T-helper 9 cell (primary cell): ENCODE data around the gene FHIT.
"Not testable (repeated sequence)": the region's sequence is repeated elsewhere in the genome, so short reads cannot be mapped to it uniquely, and the experiment has no call there.

Experiments
- DNase-seq: peaks from one replicate; pipeline ENCODE4 v3.0.0-alpha.2; 2020

Gene FHIT

DNA sequence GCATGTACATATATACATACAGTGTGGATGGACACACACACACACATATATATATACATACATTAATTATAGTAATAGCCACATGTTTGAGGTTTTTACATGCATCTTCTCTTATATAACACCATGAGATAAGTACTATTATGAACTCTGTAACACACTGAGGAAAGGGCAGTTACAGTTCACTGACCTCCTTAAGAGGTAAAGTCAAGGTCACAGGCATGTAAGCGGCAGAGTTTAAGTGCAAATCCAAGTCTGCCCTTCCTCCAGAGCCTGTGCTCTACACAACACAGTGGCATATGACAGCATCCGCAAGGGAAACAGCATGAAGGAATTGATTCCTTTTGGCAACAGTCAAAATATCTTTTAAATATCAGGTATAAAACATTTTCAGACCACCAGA, 26.4 kb downstream of the FHIT start:
- DNase-seq: no peak

DNA sequence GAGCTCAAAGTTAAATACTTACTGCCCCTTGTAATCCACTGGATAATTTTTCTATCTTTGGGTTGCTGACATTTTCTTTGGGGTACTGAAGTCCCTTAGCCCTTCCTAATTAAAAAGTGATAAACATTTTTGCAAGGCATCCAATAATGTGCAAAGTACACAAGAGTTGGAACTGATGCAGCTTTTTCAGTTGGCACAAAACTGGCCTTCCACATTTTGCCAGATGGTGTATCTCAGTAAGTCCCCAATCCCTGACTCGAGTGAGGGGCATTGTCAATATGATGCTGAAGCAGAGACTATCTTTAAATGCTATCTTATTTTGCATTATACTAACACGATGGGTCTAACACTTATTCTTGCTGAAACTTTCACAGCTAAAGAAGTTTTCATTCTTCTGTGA, 27.8 kb downstream of the FHIT start:
- no peak for DNase-seq

DNA sequence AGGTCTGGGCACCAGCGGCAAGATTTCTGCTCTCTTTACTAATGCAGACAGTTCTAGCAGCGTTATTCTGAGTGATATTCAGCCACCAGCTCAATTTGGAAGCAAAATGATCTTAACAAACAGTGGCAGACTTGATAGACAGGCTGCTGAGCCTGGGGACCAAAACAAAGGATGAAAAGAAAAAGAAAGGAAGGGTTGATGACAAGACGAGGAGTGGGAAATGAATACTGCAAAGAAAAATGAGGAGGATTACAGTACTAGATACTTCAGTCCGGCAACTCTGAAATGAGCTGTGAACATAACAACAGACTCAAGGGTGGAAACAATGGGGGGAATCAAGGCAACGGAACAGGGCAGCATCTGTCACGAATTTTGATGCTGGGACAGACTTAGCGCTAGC, 28.8 kb downstream of the FHIT start:
- no peak for DNase-seq

DNA sequence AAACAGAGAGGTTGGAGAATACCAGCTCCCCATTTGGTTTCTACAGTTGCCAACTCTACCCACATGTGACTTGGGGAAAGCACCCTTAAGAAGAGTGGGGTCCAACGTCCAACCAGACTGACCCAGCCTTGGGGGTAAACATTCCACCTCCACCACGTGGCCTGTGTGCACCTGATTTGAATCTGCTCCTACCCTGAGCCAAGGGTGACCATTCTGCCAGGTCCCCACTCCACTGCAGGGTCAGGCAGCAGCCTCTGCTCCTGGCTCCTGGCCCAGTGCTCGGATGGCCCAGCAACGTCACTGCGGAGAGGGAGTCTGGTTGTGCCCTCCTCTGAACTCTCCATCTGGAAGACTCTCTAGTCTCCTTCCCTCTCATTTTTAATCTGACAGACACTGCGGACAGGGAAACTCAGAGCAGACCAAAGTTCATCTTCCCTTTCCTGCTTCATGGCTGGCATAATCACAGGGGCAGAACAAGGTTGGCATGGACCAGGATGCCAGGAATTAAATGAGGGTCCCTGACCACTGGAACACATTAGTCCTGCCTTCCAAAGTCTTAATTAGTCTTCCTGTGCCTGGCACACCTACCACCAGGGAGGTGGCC, 29.4 kb downstream of the FHIT start:
- DNase-seq: no peak

DNA sequence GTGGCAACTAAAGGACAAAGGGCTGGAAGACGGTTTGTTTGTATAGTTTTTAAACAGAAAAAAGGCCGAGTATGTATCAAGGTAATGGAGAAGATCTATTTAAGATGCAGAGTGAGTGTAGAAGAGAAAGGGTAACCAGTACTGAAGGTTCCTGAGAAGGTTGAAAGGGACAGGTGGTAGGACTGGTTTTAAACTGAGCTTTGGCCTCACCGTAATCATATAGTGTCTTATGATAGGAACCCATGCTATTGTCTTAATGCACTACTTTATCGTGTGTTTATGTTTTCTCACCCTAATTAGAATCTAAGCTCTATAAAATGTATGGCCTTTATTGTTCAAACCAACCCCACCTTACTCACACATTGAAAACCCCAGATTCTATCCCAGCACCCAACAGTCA, 32.7 kb downstream of the FHIT start:
- no peak for DNase-seq

DNA sequence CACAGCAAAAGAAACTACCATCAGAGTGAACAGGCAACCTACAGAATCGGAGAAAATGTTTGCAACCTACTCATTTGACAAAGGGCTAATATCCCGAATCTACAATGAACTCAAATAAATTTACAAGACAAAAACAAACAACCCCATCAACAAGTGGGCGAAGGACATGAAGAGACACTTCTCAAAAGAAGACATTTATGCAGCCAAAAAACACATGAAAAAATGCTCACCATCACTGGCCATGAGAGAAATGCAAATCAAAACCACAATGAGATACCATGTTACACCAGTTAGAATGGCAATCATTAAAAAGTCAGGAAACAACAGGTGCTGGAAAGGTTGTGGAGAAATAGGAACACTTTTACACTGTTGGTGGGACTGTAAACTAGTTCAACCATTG, 35.1 kb downstream of the FHIT start:
- DNase-seq: not testable (repeated sequence)

DNA sequence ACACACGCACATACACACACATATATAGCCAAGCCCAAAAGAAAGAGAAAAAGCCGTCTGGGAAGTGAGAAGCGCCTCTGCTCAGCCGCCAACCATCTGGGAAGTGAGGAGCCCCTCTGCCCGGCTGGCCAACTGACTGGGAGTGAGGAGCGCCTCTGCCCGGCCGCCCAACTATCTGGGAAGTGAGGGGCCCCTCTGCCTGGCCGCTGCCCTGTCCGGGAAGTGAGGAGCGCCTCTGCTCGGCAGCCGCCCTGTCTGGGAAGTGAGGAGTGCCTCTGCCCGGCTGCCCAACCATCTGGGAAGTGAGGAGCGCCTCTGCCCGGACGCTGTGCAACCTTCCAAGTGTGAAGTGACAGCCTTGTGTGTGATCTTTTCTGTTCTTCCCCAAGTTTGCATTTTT, 49.2 kb downstream of the FHIT start:
- DNase-seq: no peak

DNA sequence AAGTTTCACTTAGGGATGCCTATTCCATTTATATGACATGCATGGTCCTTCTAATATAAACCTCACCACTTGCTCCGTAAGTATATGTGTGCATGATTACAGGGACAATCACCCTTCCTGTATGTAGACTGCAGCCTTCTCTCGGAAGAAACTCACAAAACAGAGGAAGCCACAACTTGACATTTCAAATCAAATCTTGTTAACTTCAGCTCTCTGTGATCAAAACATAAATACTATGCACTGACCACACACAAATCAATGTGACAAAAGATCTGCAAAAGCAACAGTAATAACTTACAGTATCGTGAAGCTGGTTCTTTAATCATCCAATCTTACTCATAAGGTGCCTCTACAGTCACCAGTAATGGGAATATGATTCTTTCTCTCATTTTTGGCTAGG, 50.2 kb downstream of the FHIT start:
- no peak for DNase-seq

DNA sequence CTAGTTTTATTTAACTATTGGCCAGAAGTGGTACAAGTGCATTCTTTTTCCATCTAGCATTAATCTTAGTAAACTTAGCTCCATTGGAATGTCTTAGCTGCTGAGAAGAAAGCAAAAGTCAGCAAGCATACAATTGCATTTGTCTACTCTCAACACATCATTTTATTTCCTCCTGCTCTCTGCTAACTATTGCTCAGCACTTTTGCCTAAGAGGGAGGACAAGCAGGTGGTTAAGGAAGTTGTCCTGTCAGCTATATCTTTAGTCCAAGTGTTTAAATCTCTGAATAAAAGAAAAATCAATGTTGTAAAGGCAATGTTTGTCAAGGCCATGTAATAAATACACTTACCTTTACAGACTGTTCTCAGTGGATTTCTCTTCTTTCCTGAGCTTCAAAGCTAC, 51.0 kb downstream of the FHIT start:
- no peak for DNase-seq

DNA sequence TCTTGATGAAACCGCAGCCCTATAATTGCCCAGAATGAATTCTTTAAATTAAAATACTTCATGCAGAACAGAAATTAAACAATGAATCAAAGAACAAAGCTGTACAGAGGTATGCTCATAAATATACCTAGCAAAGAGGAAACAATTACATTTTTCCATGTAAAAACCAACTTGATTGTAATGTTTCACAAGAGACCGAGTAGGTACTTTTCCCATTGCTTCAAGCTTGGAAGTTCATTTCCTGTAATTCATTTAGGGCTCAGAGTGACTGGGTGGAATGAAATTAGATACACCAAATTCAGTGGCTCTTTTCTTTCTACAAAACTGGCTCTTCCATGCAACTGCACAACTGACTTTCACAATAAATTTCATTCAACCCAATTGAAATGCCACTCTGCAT, 51.4 kb downstream of the FHIT start:
- no peak for DNase-seq

DNA sequence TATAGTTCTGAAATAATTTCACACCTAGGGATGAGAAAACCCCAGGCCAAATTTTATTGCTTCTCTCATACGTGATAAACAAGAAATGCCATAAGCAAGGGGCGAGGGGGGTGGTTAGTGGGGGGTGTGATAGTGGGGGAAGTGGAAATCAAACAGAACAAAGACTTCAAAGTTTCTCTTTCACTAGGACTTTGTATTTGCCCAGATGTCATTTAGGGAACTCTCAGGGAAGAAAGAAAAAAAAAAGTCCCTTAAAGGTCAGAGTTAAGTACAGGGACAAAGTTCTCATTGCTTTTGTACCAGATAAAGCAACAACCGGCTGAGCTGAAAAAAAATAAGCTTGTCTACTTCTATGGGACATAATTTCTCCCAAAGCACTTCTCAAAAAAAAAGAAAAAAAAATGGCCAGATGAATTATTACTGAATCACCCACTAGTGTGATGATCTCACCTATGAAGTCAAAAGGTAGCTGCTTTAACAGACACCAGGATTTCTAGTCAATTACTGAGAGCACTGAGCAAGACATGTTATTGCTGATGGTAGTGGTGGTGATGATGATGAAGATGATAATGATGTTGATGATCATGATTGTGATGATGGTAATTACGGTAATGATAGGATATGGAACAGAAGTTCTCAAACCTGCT, 56.2 kb downstream of the FHIT start:
- DNase-seq: no peak

DNA sequence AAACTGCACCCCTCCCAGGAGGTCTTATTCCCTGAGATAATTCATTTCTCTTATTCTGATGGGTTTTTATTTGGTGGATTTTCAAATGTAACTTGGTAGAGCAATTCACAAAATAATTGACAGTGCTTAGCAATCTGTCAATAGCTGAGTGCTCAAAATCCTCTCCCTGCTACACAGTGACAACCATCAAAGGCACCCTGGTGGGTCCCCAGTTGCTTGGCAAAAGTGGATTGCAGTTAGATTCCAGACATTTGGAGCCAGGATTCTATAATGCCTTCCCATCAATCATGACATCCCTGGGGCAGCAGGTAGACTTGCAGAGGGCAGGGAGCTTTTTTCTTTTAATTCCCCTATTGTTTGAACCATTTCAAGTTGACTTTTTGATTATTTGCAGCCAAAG, 59.0 kb downstream of the FHIT start:
- DNase-seq: no peak

DNA sequence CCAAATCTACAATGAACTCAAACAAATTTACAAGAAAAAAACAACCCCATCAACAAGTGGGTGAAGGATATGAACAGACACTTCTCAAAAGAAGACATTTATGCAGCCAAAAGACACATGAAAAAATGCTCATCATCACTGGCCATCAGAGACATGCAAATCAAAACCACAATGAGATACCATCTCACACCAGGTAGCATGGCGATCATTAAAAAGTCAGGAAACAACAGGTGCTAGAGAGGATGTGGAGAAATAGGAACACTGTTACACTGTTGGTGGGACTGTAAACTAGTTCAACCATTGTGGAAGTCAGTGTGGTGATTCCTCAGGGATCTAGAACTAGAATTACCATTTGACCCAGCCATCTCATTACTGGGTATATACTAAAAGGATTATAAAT, 61.0 kb downstream of the FHIT start:
- DNase-seq: not testable (repeated sequence)

DNA sequence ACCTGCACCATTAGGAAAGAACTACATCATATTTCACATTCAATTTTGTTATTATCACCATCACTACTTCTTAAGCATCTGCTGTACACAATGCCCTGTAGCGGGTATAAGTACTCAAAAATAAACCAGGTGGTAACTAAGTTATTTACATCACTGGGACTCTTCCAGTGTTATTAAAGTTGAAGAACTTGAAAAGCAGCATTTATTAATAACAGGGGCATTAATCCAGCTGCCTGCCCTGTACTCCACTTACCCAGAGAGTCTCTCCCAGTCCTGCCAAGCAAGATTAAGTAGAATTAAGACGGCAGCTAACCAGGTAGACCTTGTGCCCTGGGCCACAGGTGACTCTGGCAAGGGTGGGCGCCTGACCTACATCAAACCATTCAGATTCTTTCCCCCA, 65.2 kb downstream of the FHIT start:
- no peak for DNase-seq

DNA sequence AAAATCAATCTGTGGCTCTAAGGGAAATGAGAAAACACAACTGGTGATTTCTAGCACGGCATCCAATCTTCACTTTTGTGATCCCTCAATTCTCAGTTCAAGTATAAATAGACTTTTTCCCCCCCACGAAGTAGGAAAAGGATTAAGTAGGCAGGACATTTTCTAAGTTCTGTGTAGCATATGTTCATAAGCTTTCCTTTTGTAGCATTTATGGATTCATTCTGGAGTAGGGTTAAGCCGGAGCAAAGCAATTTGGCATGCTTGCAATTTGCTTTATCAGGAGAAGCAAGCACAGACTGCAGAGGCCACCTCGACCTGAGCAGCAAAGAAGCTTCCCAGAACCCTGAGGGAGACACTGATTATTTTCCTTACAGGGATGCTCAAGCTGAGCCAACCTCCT, 66.3 kb downstream of the FHIT start:
- no peak for DNase-seq

DNA sequence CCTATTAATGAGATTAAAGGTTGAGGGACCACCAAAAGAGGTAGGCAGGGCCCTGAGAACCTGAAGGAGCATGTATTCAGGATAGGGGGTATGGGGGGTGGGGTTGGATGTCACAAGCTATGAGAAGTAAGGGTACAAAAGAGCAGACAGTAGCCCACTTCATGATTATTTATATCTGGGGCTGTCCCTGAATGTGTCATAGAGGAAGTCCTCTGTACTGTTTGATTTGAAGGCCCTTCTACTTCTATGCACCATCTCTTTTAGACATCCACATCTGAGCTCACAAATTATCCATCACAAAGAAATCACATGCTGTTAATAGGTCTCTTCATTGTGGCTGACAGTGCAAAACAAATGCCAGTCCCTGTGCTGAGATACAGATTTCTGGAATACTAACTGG, 68.6 kb downstream of the FHIT start:
- DNase-seq: no peak

DNA sequence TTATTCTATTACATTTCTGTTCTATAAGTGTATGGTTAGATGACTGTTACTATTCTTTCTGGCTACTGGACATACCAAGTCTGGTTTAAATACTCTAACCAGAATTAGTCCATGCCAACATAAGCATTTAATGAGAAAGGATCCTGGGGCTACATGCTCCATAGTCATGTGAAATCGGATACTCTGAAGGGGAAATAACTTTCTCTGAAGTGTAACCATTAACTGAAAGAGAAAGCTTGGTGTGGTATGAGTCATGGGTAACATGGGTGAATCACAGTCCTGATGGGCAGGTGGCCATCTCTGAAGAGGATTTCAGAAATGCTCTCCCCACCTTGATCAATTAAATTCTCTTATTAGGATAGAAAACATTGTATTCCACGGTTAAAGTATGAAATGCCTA, 69.4 kb downstream of the FHIT start:
- no peak for DNase-seq

DNA sequence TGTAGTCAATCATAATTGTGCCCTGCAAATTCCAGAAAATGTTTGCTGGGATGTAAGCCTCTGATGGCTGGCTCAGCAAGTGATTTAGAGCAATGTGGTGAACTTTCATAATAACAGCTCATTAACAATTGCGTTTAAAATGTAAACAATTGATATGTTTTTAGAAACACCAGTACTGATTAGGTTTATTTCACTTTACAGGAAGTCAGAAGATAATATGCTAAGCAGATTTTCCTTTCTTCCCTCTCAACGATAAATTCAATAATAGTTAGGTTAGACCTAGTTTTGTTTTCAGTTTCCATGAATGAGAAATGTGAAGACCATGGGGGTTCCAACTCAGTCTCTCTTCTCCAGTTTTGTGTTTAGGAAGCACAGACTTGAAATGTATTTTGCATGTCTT, 71.0 kb downstream of the FHIT start:
- DNase-seq: no peak

DNA sequence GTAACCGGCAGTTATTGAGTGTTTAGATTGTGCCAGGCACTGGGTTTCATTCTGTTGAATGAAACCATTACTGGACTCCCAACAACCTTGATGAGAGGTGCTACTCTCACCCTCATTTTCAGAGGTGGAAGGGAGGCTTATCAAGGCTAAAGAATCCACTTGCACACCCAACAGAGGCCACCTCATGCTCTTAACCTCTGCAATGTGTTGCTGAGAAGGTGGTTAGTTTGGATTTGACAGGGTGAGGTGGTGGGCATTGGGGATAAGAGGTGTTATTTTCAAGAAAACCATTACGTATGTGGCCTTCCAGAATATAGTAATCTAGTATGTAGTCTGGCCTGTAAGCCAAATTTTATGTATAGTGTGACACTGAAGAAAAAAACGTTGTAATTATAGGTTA, 73.1 kb downstream of the FHIT start:
- DNase-seq: no peak

DNA sequence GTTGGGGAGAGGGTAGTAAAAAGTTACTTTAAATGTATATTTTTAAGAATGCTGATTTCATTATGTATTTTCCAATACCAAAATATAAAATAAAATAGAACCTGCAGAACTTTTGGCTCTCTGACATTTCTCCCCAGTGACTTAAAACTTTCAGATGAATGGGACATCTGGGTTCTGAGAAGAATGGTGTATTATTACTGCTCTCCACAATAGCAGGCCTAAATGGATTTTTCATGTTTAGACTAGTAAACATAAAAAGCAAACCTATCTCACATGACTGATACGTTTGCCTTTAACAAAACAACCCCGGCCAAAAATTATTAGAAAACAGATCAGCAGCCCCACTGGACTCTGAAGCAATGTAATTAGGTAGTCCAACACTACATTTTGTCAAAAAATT, 73.8 kb downstream of the FHIT start:
- no peak for DNase-seq

DNA sequence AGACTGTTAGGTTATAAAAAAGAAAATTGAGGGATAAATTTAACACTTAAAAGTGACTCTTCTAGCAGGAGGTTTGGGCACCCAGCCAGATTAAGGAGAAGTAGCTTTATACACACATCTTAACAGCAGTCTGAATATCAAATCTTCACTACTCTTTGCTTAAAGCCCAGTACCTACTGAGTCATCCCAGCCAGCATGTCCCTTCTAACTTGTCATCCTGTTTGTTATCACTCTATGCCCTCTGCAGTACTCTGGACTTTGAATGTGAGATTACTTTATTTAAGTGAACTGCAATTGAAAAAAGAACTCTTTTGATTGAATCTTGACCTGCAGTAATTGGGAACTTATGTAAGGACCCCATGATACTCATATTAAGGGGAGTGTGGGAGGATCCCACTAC, 77.6 kb downstream of the FHIT start:
- DNase-seq: no peak

DNA sequence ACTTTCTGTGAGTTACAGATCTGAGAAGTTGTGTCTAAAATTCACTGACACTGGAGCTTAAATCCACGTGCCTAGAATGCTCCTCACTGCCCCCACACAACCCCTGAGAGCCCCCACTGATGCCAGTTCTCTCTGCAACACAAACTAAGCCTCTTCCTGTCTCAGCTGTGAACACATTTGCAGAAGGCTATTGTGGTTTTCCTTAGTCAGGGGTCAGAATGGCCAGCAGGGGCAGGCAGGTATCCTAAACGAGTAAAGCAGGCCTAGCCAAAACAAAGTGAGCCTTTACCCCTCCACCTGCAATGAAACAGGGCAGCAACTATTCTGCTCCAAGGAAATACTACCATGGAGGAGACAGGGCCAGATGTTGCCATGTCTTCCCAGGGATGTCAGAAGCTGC, 78.6 kb downstream of the FHIT start:
- no peak for DNase-seq

DNA sequence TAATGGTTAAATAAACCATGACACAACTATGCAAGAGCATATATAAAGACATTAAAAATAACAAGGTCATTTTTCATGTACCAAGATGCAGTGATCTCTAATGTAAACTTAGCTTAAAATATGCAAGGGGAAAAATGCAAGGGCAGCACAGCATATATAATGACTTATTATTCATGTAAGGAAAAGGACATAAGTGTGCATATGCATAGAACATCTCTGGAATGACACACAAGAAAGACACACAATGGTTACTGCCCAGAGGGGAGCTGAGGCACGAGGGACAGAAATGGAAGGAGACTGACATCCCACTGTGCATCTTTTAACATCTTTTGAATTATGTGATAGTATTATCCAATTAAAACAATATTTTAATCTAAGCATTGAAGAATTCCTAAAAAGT, 79.0 kb downstream of the FHIT start:
- DNase-seq: no peak

DNA sequence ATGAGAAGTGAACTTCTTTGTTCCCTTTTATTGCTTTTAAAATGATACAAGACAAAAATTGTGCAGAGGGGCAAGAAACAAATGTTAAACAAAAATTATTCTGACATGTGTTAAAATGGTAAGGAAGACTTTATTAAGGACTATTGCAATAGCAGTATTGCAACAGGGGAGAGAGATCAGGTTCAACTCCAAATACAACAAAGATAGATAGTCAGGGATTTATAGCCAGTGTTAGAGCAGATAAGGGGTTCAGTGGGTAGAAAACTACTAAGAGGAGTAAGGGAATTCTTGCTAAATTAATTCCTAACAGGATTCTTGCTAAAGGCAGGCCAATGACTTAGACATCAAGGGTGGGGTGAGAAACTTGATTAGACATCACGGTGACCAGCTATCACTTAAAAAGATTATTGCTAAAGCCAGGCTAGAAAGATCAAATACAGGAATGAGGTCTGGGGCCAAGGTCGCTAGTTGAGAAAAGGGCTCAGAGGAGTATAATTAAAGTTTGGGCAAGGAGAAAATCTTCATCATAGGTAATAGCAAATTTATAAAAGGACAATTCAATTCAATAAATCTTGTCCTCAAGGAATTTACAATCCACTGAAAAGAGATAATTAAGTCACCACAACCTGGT, 81.5 kb downstream of the FHIT start:
- no peak for DNase-seq

DNA sequence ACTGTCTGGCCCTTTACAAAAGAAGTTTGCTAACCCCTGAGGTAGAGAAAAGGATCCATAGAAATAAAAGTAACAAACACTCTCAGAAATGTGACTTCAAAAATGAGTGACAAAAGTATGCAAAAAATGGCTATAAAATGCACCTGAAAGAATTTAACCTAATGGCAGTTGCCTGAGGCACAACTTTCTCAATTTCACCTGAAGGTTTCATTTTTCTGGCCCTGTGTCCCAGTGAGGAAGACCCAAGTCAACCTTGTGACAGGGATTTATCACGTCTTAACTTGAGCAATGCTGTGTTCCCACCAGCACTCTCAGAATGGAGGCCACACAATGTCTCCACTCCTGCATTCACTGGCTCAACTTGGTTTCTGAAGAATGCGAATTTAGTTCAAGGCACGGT, 83.0 kb downstream of the FHIT start:
- DNase-seq: no peak
